Stimulated activated CD4-positive, alpha-beta T cell treated with anti-CD3 and anti-CD28 coated beads, Interleukin-4, amount 100 ng/mL, for 24 hours (primary cell): ENCODE measurements around the gene EIF4G2.
"Not testable (repeated sequence)": the region's sequence is repeated elsewhere in the genome, so short reads cannot be mapped to it uniquely, and the experiment has no call there.

Experiments used
- DNase-seq: peaks from one replicate; pipeline ENCODE4 v3.0.0-alpha.2; 2020

Gene EIF4G2

DNA sequence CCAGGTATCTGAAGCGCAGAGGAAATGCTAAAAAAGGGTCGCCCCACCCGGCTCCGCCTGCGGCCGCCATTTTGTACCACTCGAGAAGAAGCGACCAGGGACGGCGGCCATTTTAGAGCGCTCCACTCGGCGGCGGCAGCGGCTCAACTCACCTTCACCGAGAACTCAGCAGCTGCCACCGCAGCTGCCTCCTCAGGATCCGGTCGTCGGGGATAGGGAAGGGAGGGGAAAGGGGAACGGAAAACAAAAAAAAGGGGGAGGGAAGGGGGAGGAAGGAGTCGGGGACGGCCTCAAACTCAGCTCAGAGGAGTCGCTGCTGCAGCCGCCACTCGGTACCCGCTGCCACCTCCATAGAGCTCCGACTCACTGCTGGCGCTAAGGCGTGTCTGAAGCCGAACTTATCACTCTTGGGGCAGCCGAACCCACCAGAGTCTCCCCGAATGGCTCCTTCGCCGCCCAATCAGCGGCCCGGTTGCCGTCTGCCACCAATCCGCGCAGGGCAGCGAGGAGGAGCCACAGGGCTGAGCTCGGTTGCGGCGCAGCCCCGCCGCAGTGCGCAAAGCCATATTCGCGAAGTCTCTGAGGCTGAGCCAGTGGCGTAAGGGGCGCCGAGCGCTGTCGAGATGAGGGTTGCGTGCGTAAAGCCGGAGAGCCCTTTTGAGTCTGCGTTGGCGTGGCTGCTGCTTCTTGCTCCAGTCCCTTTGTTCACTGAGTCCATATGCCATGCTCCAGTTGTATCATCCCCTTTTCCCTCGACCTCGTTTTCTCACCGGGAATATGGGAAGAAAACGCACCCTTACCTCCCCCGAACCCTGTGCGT is at the start of gene EIF4G2:
Gene EIF4G2, minus strand, starts transcription at position 374 of the 820 bp plus-strand sequence.
- peak; percentile 98 for DNase-seq

DNA sequence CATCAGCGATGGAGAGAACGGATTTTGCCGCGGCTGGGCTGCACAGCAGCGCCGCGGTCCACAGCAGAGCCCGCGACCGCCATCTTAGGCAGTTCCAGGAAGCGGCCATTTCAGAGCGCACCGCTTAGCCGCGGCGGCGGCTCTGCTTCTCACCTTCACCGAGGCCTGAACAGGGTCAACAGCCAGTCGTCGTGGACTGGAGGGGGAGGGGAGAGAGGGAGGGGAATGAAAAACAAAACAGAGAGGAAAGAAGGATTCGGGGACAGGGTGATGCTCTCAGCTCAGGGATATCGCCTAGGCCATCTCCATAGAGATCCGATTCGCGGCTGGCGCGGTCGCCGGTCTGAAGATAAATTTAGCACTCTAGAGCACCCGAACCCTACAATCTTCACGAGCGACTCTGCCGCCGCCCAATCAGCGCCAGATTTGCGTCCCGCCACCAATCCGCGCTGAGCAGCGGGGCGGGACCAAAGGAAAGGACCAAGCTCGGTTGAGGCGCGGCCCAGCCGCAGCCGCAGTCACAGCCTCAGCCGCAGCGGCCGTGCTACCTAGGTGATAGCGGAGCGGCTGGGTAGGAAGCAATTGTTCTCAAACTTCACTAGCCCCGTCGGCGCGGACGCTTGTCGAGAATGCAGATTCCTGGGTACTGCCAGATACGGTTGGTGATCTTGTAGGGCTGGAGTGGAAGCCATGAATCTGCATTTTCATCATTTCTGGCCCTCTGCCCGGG is 49.1 kb upstream of the EIF4G2 start, which contains the start of gene ZBED5:
Gene ZBED5, minus strand, starts transcription at position 345 of the 730 bp plus-strand sequence. CDS start 3,108 bp downstream, outside the sequence.
- peak; percentile 94 for DNase-seq

DNA sequence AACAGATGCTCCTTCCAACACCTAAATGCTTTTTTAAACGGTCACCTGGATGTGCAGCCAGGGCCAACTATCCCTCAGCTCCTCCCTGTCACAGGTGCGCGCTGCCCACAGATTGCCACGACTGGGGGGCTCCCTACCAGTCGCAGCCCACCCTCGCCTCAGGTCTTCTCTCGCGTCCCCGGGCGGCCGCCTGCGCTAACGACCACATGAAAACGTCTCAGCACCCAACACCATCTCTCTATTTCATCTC is 48.7 kb upstream of the EIF4G2 start:
- no peak for DNase-seq

DNA sequence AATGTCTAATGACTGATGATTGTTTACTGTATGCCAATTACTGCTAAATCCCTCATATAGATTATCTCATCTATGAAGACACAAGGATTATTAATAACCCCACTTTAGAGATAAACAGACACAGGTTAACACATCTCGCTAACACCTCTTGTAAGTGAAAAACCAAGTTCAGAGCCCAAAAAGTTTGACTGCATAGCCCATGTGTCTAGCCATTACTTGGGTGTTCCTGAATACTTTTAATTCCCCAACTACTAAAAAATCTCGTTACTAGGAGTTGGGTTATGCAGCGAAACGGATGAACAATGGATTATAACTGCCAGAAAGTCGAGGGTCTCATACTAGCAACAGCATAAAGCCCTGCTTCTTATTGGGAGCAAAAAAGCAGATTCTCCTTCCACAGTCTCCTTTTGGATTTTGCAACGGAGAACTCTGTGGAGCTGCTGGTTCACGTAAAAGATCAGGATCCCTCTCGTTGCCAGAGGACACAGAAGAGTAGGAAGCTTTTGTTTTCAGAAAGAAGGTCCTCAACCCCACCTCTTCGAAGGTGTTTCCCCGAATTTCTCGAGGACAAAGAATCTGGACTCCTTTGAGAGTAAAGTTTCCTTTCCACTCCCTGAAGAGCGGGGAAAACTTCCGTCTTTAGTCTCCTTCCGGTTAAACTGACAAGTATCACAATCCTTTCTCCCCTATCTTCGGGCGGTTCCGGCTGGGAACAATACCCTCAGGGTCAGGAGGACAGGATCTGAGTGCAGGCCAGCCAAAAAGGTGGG is 48.1 kb upstream of the EIF4G2 start:
- DNase-seq: peak; percentile 39

DNA sequence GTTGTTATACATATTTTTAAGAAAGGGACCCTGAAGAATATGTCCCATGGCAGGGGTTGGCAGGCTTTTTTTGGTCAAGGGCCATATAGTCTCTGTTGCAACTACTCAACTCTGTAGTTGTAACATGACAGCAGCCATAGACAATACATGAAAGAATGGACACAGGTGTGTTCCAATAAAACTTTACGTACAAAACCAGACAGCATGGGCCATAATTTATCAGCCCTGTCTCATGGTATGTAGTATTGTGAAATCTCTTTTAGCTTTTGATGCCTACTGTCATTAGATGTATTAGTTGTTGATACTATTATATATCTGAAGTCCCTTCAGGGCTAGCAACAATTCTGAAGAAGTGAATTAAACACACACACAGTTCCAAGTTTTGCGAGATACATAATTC is 46.6 kb upstream of the EIF4G2 start:
- DNase-seq: no peak

DNA sequence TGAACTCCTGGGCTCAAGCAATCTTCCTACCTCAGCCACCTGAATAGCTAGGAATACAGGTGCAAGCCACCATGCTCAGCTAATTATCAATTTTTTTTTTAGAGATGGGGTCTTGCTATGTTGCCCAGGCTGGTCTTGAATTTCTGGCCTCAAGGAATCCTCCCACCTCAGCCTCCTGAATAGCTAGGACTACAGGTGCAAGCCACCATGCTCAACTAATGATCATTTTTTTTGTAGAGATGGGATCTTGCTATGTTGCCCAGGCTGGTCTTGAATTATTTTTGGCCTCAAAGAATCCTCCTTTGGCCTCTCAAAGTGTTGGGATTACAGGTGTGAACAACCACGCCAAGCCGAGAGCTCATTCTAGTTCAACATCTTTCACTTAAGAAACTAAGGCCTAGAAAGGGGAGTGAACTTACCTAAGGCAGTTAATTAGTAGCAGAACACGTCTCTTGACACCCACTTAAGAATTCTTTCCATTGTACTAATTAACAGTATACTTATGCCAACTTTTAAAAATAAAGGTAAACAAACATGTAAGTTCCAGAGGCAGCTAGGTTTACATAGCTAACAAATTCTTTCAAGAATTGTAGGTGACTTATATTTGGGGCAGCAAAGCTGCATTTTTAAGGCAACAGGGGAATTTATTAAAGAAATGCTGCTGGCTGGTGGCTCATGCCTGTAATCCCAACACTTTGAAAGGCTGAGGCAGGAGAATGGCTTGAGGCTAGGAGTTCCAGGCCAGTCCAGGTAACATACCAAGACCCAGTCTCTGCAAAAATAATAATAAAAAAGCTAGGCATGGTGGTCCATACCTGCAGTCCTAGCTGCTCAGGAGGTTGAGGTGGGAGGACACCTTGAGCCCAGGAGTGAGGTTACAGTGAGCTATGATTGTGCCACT is 39.5 kb upstream of the EIF4G2 start:
- DNase-seq: no peak

DNA sequence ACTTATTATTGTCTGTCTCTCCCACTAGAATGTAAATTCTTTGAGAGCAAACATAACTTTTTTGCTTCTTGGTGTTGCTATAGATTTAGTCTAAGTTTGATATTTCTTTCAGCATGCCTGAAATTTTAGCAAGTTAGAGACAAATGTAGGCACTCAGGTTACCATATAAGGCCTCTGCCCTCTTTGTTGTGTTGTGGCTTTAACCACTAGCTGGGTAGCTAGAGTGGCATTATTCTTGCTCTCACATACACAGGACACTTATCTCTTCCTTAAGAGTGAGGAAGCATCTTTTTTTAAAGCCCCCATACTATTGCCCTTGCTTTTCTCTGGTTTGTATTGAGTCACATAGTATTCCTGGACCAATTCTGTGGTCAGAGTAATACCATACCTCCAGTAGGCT is 37.9 kb upstream of the EIF4G2 start:
- no peak for DNase-seq

DNA sequence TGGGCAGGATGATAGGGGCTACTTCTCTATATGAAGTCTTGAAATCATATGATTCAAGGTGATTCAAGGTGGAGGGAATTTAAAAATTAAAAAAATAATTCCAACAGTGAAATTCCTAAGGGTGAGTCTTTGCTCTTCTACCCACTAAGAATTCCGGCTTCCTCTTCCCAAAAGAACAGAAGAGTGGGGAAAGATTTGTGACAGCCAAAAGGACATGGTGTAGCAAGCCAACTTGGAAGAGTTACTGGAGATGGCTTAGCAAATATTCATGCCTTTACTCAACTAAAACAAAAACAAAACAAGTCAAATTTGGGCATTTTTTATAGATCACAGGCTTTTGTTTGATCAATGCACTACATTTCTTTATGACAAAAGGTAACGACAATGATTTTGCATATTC is 36.9 kb upstream of the EIF4G2 start:
- DNase-seq: no peak

DNA sequence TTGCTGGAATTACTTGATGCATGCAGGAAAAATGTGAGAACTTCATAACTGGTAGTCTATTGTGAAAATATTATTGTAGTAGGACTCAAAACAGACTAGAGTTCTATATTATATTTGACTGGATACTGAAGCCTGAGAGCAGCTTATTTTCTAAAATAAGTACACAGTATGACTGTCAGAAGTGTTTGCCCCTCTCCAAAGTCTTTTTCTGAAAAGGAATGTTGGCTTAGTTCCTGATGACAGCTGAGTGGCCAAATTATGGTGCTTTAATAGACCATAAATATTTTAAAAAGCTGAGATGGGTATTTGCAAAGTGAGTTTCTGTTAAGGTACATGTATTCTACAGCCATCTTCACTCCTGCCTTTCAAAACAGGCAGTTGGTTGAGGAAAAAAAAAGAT is 36.1 kb upstream of the EIF4G2 start:
- DNase-seq: no peak

DNA sequence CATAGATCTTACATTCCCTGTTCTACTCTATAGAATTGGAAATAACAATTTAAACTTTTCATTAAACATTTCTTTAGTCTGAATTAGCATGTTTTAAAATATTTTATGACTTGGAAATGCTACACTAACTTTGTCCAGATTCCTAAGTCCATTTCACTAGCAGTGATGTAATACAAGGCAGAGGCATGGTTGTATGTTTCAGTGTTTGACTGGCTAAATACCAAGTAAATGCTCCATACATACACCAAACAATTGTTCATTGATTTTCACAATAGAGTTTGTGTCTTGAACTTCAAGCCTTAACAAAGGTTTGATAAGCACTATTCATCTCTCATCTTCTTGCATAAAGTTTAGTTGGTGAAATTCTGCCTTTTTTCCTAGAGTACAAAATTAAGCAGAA is 35.6 kb upstream of the EIF4G2 start:
- no peak for DNase-seq

DNA sequence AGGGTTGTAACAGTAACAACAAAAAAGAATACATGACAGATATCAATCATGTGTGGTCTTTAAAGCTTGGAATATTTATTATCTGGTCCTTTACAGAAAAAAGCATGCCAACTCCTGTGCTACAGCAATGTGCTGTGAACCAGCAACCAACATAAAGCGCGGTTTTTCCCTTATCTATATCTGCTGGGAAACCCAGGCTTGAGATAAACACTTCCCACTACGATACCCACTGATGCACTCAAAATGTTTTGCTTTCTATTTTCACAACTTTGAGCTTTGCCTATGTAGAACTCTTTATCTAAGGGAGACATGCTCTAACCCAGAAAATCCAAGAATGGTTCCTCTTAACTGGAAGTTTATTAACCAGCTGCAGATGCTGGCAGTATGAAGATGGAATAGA is 30.2 kb upstream of the EIF4G2 start:
- DNase-seq: no peak

DNA sequence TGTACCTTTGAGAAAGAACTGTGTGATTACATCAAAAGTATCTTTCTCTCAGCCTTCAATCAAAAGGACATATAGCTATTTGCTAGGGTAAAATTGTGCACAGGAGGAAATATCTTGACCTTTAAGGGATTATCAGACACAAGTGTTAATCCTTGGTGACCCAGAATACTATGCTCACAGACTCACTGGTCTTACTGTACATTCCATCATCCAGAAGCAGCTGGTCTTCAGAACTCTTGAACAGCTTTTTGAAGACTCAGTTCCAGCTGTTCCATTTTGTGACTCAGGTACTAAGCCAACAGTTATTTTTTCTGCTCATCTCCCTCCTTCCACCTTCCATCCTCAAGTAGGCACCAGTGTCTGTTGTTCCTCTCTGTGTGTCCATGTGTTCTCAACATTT is 29.4 kb upstream of the EIF4G2 start:
- no peak for DNase-seq

DNA sequence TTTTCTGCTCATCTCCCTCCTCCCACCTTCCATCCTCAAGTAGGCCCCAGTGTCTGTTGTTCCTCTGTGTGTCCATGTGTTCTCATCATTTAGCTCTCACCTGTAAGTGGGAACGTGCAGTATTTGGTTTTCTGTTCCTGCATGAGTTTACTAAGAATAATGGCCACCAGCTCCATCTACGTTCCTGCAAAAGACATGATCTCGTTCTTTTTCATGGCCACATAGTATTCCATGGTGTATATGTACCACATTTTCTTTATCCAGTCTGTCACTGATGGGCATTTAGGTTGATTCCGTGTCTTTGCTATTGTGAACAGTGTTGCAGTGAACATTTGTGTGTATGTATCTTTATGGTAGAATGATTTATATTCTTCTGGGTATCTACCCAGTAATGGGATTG is 28.2 kb upstream of the EIF4G2 start:
- not testable (repeated sequence) for DNase-seq

DNA sequence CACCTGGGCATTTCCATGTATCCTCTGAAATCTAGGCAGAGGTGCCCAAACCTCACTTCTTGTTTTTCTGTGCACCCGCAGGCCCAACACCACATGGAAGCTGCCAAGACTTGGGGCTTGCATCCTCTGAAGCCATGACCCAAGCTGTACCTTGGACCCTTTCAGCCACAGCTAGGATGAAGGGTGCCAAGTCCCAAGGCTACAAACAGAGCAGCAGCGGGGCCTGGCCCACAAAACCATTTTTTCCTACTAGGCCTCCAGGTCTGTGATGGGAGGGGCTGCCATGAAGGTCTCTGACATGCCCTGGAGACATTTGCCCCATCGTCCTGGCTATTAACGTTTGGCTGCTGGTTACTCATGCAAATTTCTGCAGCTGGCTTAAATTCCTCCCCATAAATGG is 20.4 kb upstream of the EIF4G2 start:
- DNase-seq: no peak

DNA sequence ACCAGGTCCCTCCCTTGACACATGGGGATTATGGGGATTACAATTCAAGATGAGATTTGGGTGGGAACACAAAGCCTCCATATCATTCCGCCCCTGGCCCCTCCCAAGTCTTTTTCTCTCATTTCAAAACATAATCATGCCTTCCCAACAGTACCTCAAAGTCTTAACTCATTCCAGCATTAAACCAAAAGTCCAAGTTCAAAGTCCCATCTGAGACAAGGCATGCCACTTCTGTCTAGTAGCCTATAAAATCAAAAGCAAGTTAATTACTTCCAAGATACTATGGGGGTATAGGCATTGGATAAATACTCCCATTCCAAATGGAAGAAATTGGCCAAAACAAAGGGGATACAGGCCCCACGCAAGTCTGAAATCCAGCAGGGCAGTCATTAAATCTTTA is 19.7 kb upstream of the EIF4G2 start:
- DNase-seq: no peak

DNA sequence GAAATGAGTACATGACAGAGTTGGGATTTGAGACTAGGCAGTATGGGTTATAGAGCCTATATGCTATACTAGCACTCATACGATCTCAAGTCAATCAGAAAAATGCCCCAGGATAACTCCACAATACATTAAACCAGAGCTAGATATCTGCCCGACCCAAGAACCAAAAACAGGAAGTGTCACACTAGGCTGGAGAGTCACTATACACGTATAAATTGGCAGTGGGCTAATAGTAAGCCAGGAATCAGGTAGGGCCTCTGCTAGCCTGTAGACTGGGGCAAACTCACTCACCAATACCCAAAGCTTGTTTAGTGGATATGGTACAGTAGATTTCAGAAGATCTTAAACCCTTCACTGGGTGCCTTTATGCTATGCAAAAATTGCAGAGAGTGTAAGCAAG is 16.2 kb upstream of the EIF4G2 start:
- no peak for DNase-seq

DNA sequence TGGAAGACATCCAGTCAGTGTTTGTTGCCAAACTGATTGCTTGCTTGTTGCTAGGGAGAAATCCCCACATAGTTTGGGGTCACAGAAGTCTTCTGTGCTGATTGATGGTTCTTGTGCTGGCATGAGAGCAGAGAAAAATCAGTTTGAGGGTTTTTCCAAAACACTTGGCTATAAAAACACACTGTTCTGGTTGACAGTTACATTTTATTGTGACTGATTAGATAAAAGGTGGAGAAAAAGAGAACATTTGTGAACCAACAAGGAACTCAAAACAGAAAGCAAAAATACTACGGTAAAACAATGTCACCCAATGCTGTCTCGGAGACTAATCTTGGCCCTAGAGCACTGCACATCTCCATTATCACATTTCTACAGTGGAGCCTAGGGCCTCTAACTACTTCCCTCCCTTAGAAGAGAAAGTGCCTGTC is 14.4 kb upstream of the EIF4G2 start:
- no peak for DNase-seq

DNA sequence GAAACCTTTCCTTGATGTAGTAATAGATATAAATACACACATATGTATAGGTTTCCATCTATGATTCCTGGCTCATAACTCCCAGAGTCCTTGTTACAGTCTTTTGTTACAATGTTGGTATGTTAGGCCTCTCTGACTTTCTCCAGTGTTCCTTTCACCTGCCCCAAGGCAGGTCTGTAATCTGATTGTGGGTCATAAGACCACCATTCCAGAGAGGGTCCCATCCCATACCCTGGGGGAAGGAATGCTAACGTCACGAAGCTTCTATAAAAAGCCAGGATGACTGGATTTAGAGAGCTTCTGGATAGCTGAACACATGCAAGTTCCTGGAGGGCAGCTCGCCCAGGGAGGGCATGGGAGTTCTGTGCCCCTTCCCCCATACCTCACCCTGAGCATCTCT is 13.8 kb upstream of the EIF4G2 start:
- not testable (repeated sequence) for DNase-seq

DNA sequence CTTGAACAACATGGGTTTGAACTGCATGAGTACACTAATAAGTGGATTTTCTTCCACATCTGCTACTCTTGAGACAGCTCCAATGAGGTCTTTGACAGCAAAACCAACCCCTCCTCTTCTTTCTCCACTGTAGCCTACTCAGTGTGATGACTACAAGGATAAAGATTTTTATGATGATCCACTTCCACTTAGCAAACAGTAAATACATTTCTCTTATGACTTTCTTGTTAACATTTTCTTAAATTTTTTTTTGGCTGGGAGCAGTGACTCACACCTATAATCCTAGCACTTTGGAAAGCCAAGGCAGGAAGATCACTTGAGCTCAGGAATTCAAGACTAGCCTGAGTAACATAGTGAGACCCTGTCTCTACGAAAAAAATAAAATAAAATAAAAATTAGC is 9.9 kb upstream of the EIF4G2 start:
- no peak for DNase-seq

DNA sequence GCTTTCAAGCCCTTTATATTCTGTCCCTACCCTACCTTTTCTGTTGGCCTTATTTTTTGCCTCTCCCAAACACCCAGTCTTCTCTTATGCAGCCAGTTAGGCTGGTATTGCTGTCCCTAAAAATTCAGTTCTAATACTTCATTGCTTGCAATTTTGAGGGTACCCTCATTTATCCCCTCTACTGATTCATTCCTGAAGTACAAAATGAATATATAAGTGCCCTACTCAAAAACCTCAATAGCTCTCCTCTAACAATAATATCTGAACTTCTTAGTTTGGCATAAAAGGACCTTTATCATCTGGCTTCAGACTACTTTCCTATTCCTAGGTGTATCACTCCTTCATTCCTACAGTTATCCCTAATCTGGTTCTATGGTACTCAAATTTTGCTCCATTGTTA is 5.2 kb upstream of the EIF4G2 start:
- DNase-seq: no peak

DNA sequence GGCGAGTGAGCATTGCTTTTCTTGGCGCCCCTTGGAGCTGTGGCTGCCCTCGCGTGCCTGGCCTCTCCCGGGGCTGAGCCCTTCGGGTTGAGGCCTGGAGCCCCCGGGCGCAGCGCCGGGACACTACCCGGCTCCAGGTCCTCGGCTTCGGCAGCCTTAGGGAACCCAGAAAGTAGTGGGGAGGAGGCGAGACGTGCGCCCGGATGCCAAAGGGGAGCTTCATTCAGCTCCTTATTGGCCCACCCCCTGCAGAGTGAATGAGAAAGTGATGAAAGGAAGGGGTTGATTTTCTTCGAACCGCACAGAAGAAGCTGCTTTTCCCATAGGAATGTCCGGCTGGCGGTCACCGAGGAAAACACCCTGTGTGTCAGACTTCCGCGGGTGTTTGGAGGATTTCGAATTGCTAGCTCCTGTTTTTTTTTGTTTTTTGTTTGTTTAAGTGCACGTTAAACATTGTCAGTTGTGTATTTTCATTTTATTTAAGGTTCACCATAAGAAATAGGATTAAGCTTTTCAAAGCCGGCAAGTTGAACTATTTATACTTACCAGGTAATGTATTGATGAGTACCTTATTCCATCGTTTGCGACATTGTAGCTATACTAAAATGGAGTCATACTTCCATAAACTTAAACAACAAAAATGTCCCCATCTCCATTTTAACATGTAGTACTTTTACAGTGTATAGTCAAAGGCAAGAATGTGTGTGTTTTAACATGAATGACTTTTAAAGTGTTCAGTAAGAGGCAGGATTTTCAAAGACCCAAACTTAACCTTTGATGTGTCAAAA is 841 bp upstream of the EIF4G2 start:
- DNase-seq: peak; percentile 56

DNA sequence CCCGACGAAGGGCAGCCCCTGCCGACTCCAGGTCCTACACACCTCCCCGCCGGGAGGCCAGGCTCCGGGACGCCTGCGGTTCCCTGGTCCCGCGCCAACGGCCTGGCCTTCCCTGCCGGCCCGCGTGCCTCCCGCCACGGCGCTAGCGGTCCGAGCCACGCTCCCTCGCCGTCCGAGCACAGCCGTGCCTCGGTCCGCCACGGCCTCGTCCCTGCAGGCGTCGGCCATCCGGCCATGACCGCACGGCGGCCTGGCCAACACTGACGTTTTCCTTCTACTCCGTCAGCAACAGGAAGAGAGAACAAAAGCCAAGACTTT is 532 bp downstream of the EIF4G2 start:
- DNase-seq: no peak
